Effector CD4-positive, alpha-beta T cell (primary cell): ENCODE data around the gene SNAP47.
A peak's percentile ranks its signal among the peaks of the same experiment; 100 is the strongest.

Source experiments
- DNase-seq: peaks from one replicate; pipeline ENCODE4 v3.0.0-alpha.2; 2020

Gene SNAP47

DNA sequence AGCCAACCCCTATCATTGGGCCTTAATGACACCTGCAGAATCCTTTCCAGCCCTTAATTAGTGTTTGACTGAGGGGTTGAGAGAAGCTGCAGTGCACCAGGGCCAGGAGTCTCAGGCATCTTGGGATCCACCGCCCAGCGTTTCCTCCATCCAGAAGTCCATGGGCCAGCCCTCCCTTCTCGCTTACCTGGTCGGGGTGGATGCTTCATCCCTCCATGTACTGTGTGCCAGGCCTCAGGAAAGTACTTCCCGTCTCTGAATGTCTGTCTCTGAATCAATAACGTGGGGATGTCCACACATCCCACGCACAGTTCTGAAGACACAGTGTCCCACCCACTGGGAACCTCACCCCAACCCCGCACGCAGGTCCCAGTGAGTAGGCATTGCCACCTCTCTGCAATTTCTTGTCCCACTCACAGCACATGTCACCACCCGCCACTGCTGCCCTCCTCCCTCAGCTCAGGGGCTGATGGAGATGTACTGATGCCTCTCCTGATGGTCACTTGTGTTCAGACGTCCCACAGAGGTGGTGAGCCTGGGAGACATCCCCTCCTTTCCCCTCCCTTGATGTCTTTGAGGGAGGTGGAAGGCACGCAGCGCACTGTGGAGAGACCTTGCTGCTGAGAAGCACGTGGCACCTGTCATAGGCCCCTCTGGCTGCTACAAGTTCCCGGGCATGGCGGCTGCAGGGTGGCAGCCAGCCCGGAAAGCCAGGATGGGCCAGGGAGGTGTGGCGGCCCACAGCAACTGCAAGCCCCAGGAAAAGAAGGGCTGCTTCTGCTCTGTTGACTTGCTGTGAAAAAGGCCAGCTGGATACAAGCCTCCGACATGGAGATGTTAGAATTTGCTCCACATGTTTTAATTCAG, 50.8 kb downstream of the SNAP47 start:
- DNase-seq, result no peak

GRCh38 chr1:227786673-227787512, 51.7 kb downstream of the SNAP47 start:
- no peak for DNase-seq

GRCh38 chr1:227787513-227788270, 52.5 kb downstream of the SNAP47 start:
- DNase-seq, result peak; percentile 93

DNA sequence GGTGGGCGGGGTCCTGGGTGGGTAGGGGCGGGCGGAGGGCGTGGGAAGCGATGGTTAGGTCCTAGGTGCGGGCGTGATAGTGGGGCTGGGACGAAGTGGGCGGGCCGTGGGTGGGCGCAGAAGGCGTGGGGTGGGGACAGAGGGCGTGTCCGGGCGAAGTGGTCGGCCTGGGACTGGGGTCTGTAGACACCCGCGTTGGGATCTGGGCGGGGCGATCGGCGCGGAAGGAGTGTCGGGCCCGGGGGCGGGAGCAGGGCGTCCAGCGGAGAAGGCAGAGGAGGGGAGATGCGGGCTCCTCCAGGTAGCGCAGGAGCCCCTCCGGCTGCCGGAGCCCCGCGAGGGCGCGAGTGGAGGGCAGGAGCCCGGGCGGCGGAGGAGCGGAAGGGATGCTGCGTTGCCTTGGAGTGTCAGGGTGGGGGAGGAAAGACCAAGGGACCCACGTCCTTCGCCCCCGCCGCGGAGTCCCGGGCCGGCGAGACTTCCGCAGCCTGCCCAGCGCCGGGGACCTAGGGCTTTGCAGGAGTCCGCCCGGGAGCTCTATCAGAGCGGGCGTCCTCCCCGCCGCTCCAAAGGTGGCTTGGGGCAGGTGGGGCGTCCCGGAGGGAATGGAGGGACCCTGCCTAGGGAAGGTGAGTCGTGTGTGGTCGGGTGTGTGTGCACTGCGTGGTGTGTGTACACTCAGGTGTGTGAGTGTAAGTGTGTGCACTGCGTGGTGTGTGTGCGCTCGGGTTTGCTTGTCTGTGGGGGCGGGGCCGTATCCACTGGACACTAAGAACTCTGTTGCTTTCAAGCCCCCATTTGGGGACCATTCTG, 53.2 kb downstream of the SNAP47 start:
- no peak for DNase-seq

DNA sequence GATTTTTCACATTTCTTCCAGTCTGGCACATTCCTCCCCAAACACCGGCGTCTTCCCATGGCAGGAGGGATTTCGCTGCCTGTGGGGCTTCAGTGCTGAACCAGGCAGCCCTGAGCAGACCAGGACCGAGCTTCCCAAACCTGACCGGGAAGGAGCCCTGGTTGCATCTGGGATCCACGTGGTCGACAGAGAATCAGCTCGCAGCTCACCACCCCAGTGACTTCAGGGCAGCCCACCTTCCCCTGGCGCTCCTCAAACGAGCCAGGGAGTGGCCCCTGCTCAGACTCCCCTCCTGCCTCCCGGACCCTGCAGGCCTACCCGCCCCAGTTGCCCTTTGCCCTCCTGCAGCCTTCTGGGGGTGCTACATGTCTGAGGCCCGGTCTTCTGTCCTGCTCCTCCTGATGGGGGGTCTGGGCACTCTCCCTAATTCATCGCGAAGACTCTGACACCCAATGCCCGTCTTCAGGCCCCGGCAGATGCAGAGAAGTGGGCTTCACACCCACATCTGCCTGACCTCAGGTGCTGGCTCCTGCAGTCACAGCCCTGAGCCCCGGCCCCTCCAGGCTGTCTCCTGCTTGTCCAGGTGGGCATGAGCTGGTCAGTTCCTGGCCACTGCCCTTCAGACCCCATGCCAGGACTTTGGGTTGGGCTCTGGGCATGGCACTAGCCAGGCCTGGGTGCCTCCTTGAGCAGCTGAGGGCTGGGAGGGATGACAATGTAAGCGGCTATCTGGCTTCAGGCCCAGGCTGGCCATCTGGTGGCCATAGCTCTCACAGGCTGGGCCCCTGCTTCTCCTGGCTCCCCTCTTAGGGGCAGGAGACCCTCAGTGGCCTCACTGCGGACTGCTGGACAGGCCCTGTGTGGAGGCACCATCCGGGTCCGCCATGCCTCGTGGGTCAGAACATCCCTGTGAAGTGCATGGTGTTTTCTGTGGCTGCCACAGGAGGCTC, 54.1 kb downstream of the SNAP47 start:
- no peak for DNase-seq

DNA sequence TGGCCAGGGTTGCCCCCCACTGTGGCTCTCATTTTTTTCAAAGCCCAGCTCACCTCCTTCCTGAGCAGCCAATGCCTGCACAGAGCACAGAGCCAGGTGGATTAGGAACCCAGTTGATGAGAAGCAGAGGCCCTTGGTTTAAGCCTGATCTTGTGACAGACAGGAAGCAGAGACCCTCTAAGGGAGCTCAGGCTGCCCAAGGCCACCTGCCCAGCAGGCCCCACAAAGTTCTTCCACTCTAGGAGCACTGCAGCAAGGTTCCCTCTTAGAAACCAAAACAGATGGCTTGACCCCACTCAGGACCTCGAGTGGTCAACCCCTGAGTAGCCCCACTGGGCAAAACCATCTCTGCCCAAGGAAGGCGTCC, 54.8 kb downstream of the SNAP47 start:
- DNase-seq, result no peak

GRCh38 chr1:227790868-227791267, 55.6 kb downstream of the SNAP47 start:
- DNase-seq, result no peak

GRCh38 chr1:227791425-227792143, 56.3 kb downstream of the SNAP47 start:
- DNase-seq, result no peak

- DNase-seq, result no peak
Measured at GRCh38 chr1:227792216-227793078, 57.2 kb downstream of the SNAP47 start.

DNA sequence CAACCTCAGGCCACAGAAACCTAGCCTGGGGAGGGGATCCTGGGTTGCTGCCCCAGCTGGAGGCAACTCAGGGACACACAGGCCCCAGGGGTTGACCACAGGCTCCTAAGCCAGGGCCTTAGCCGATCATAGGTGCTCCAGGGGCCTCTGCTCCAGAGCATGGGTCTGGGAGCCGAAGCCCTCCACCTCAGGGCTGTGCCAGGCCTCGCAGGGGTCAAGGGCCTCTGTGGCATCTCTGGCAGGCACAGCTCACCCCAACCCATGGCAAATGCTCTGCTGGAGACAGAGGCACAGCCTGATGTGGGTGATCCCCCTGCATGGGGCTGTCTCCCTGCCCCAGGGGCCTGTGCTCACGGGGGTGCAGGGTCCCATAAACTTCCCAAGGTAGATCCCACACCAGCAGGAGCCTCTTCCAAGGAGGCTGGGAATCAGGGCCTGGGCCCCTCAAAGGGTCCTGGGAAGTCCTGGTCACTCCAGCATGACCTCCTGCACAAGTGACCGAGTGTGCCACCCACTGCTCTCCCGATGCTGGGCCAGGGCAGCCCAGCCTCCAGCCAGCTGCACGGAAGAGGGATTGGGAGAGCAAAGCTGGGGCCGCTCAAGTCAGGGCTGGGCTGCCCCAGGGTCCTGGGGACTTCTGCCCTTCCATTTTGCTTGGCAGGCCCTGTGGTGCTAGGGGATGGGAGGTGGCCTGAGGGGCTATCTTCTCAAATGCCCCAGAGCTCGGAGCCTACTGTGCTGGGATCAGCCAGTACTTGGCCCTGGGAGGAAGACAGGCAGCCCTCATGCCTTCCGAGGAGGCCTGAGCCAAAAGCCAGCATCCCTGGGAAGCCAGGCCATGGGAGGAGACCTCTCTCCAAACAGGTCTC, 58.1 kb downstream of the SNAP47 start:
- no peak for DNase-seq

DNA sequence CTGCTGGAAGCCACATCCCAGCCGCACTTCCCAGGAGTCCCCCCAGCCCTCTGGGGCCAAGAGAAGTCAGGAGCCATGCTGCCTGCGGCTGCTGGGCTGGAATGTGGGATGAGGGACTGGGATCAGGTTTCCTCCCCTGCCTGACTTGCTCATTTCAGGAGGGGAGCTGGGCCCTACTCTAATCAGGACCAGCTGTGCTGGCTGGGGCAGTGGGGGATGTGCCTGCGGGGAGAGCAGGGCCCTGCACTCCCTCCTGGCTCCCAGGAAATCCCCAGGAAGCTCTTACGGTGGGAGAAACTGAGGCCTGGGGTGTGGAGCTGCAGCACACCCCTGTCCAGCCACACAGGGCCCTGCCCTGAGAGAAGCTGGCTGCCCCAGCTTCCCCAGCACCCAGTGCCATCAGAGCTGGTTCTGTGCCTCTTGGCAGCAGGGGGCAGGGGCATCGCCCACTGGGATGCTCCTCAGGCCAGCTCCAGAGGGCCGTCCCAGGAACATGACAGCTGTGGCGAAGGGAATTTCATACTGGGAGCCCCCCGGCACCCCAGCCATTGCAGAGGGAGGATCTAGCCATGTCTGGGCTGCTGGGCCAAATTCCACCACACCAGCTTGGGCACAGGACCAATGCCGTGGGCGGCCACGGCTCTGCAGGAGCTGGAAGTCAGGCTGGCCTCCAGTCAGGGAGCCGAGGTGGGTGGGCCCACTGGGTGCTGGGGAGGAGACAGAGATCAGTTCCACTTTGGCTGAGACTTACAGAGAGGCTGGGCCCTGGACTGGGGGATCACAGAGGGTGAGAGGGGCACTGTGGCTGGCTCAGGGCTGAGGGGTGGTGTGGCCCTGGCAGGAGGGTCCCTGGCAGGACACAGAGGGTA, 58.9 kb downstream of the SNAP47 start:
- no peak for DNase-seq

- DNase-seq, result no peak
Measured at GRCh38 chr1:227794817-227795192, 59.6 kb downstream of the SNAP47 start.

GRCh38 chr1:227795732-227796131, 60.5 kb downstream of the SNAP47 start:
- no peak for DNase-seq

- DNase-seq, result no peak
Measured at GRCh38 chr1:227796359-227796915, 61.2 kb downstream of the SNAP47 start.

GRCh38 chr1:227797144-227797543, 61.9 kb downstream of the SNAP47 start:
- DNase-seq, result no peak

DNA sequence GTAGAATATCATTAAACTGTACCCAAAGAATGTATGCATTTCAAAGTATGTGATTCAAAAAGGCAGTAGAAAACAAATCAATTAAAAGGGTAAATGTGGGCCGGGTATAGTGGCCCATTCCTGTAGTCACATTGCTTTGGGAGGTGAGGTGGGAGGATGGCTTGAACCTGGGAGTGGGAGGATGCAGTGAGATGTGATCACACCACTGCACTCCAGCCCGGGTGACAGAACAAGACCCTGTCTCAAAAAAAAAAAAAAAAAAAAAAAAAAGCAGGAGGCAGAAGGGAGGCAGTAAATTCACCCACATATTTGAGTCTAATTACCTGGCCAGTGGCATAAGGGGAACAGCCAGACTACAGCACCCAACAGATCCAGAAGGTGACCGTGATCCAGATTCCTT, 62.4 kb downstream of the SNAP47 start:
- no peak for DNase-seq
